Muscle of leg (tissue), 11 donors: Measurements from ENCODE around the gene ICA1. TPM values are rescaled to one million over a fixed set of nuclear protein-coding genes. Genes with fewer than 3 reads are reported as not detected.
A peak's percentile ranks its signal among the peaks of the same experiment; 100 is the strongest.

Source experiments
- DNase-seq: peaks from one replicate; pipeline ENCODE4 v3.0.0; 2013
- H3K27ac ChIP-seq: one replicate; pipeline ENCODE4 v1.5.1; 2013; ENCODE audit warnings: mild to moderate bottlenecking, low read length, control low read depth
- H3K27me3 ChIP-seq: one replicate; pipeline ENCODE4 v1.6.1; 2013; ENCODE audit warnings: low read length; ENCODE audit not compliant: control insufficient read depth, insufficient read depth
- H3K36me3 ChIP-seq: one replicate; pipeline ENCODE4 v1.6.1; 2013; ENCODE audit warnings: low read length; ENCODE audit not compliant: control insufficient read depth, insufficient read depth
- H3K4me1 ChIP-seq: one replicate; pipeline ENCODE4 v1.6.1; 2013; ENCODE audit warnings: low read length; ENCODE audit not compliant: control insufficient read depth, insufficient read depth
- H3K4me3 ChIP-seq: one replicate; pipeline ENCODE4 v1.5.1; 2013; ENCODE audit warnings: low read length, control low read depth
- H3K9me3 ChIP-seq: replicated peaks from 2 replicates; pipeline ENCODE4 v1.6.1; 2013; ENCODE audit warnings: low read depth, low read length; ENCODE audit not compliant: control insufficient read depth
- WGBS: methylation state at CpG from one replicate; pipeline ENCODE4 v1.1.5; 2013; ENCODE audit warnings: missing lambda C conversion rate; ENCODE audit not compliant: insufficient coverage; 5-methylcytosine and 5-hydroxymethylcytosine counted together
- polyA plus RNA-seq, 8 donors: library from polyadenylated mRNA; unstranded; fragments of 120-200 nt; gene quantifications; one replicate each; pipeline versions ENCODE4 v1.2.1 to v1.2.3, GENCODE V29; 2013; ENCODE audit warnings: inconsistent platforms in 1 of 8, low replicate concordance in 1 of 8; ENCODE audit not compliant: insufficient read length in 8 of 8, insufficient read depth in 1 of 8
- total RNA-seq: library from RNA; stranded (reverse); fragments of 120-200 nt; gene quantifications from one replicate; pipeline ENCODE4 v1.2.4, GENCODE V29; 2013

The ICA1 gene
- total and polyA plus RNA-seq, 9 donors: 3.6 to 10.9 (median 4.6) TPM

- DNase-seq: peak; percentile 82
- no peaks in the 10 kb centered on the region for H3K9me3 ChIP-seq
- no peak overlapping the region for H3K4me3 ChIP-seq
- H3K27ac ChIP-seq: no peak overlapping the region
- peaks cover 6% of the 10 kb centered on the region for H3K4me1 ChIP-seq
- H3K36me3 ChIP-seq: no peaks in the 10 kb centered on the region
- H3K27me3 ChIP-seq: peaks cover 2% of the 10 kb centered on the region
- 13% methylated on average over 7 of the region's 8 CpGs for WGBS
Observed at GRCh38 chr7:8146788-8147413, 115.1 kb downstream of the ICA1 start.

DNA sequence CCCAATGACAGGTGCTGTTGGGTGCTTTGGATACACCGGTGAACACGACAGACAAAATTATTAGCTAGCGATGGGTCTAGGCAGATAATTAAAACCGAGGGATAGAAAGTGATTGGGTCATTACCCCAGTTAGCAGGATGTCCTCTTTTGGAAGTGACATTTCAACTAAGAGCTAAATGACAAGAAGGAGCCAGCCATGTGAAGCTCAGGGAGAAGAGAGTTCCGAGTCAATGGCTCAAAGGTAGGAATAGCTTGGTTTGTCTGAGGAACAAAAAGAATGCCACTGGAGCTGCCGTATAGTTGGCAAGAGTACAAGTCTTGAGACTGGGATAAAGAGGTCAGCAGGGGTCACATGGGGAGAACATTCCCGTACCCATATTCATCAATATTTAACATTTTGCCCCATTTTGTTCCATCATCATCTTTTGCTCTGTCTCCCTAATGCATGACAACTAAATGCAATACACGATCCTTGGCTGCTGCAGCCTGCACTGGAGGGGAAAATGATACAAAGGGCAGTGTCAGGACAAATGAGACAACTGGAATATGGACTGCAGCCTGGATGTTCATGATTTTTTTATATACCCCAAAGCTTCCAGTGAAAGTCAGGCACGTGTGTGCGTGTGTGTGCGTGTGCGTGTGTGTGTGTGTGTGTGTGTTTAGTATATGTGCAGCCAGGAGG lies 115.7 kb downstream of the ICA1 start:
- 93% methylated on average over 5 of the region's 12 CpGs for WGBS
- no peak overlapping the region for H3K4me3 ChIP-seq
- H3K4me1 ChIP-seq: peaks cover 6% of the 10 kb centered on the region
- peaks cover 2% of the 10 kb centered on the region for H3K27me3 ChIP-seq
- H3K36me3 ChIP-seq: no peaks in the 10 kb centered on the region
- no peaks in the 10 kb centered on the region for H3K9me3 ChIP-seq
- H3K27ac ChIP-seq: no peak overlapping the region
- DNase-seq: peak; percentile 72

- Histone ChIP-seq H3K27ac (no peak overlapping the region), H3K36me3 (no peaks in the 10 kb centered on the region), H3K4me3 (no peak overlapping the region), H3K9me3 (no peaks in the 10 kb centered on the region), H3K27me3 (peaks cover 2% of the 10 kb centered on the region), H3K4me1 (peaks cover 6% of the 10 kb centered on the region)
- no peak for DNase-seq
- WGBS: 83% methylated on average over 3 of the region's 4 CpGs
Observed at GRCh38 chr7:8144856-8145255, 117.1 kb downstream of the ICA1 start.

GRCh38 chr7:8143151-8143874 lies 118.7 kb downstream of the ICA1 start:
- WGBS: 42% methylated on average over 3 of the region's 6 CpGs
- peaks cover 2% of the 10 kb centered on the region for H3K27me3 ChIP-seq

GRCh38 chr7:8142477-8142876 lies 119.5 kb downstream of the ICA1 start:
- Histone ChIP-seq H3K27me3 (peaks cover 2% of the 10 kb centered on the region), H3K4me1 (peaks cover 6% of the 10 kb centered on the region), H3K9me3 (no peaks in the 10 kb centered on the region), H3K36me3 (no peaks in the 10 kb centered on the region), H3K27ac (no peak overlapping the region), H3K4me3 (no peak overlapping the region)
- WGBS: no CpG with 5 or more reads among the region's 2 CpGs
- no peak for DNase-seq

More at GRCh38 chr7:8143151-8143874, 118.7 kb downstream of the ICA1 start:
- Histone ChIP-seq H3K27ac (no peak overlapping the region), H3K4me3 (no peak overlapping the region), H3K4me1 (peaks cover 6% of the 10 kb centered on the region), H3K9me3 (no peaks in the 10 kb centered on the region), H3K36me3 (no peaks in the 10 kb centered on the region)
- no peak for DNase-seq

- Histone ChIP-seq H3K27ac (no peak overlapping the region), H3K4me1 (no peaks in the 10 kb centered on the region), H3K9me3 (no peaks in the 10 kb centered on the region), H3K4me3 (no peak overlapping the region), H3K36me3 (no peaks in the 10 kb centered on the region), H3K27me3 (peaks cover 2% of the 10 kb centered on the region)
- 100% methylated on average over 1 of the region's 4 CpGs for WGBS
- no peak for DNase-seq
Observed at GRCh38 chr7:8141070-8141469, 120.9 kb downstream of the ICA1 start.

- Histone ChIP-seq H3K27ac (no peak overlapping the region), H3K36me3 (no peaks in the 10 kb centered on the region), H3K27me3 (no peaks in the 10 kb centered on the region), H3K4me3 (no peak overlapping the region), H3K4me1 (no peaks in the 10 kb centered on the region), H3K9me3 (no peaks in the 10 kb centered on the region)
- no peak for DNase-seq
- 91% methylated on average over 7 of the region's 12 CpGs for WGBS
Observed at GRCh38 chr7:8136051-8136730, 125.8 kb downstream of the ICA1 start.

DNA sequence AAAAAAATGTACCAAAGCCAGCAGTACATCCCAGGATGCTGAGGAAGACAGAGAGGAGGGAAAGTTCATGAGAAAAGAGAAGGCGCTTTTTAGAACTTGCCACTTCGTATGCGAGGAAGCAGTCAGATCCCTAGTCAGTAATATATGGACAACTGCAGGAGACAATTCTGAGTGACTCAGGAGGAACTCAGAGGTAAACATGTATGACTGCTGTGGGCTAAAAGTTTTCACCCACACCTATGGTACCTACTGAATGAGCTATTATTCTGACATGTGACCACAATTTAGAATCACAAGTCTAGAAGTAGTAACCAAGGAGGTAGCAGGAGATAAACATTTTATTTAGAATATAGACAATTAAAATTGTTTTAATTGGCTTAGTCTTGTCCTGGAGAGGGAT lies 126.5 kb downstream of the ICA1 start:
- no peaks in the 10 kb centered on the region for H3K27me3 ChIP-seq
- H3K4me3 ChIP-seq: no peak overlapping the region
- DNase-seq: no peak
- 97% methylated on average over 3 of the region's 3 CpGs for WGBS
- H3K9me3 ChIP-seq: no peaks in the 10 kb centered on the region
- H3K4me1 ChIP-seq: no peaks in the 10 kb centered on the region
- no peaks in the 10 kb centered on the region for H3K36me3 ChIP-seq
- no peak overlapping the region for H3K27ac ChIP-seq

DNA sequence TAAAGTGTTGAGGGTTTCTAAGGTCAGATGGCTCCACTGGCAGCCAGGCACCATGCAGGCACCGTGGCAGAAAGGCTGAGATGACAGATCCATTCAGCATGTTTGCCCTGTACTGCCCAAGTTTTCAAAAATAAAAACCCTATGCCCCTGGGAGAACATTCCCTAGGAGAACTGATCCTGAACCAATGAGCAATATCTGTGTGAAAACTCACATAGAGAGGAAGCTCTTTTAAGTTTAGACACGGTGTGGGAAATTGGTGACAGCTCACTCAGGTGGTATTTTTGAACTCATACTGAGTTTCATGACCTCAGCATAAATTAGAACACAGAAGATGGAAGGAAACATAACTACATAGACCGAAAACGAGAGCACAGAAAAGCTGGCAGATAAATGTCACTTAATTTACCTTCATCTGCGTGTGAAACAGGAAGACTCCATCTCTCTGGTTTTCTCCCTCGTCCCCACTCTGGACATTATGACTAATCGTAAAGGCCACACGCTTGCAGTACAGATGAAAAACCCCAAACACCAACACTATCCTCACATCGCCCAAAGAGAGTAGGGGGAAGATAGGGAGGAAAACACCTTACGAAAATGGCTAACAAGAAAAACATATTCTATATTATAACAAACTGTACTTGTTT lies 127.8 kb downstream of the ICA1 start:
- DNase-seq: no peak
- Histone ChIP-seq H3K9me3 (no peaks in the 10 kb centered on the region), H3K4me1 (no peaks in the 10 kb centered on the region), H3K4me3 (no peak overlapping the region), H3K36me3 (no peaks in the 10 kb centered on the region), H3K27ac (no peak overlapping the region), H3K27me3 (no peaks in the 10 kb centered on the region)
- 48% methylated on average over 4 of the region's 10 CpGs for WGBS
